CD4-positive, alpha-beta T cell treated with Interleukin-6 for 4 hours (primary cell): ENCODE measurements around the gene MIA2.
A peak's percentile ranks its signal among the peaks of the same experiment; 100 is the strongest.

Source experiments
- DNase-seq: peaks from one replicate; pipeline ENCODE4 v3.0.0-alpha.2; 2020; ENCODE audit warnings: mixed read lengths

The MIA2 gene

DNA sequence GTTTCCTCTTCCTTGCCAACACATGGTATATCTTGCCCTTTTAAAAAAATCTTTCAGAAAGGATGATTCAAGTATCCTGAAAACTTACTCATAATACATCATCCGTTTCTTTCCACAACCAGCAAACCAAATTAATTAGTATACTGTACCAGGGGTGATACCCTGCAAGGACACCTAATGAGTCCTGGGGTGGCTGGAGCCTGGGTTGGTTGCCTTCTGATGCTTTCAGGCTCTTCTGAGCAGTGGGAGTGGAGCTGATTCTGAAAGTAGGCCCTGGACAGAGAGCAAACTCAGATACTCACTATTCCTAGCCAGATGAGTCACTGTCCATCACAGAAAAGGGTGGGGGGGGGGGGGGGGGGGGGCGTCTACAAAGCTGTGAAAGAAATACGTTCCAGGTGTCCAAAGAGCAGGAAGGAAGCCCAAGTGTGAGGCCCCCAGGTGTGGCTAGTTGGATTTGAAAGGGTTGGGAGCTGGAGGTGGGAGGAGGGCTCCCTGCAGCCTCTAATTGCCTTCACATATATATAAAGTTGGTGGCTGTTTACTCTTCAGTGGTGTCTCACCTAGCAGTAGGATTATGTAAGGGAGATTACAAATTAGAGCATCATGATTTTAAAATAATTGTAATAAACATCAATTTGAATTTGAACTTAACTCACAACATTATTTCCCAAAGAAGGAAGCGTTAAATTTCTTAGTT lies 162.0 kb downstream of the MIA2 start:
- no peak for DNase-seq

DNA sequence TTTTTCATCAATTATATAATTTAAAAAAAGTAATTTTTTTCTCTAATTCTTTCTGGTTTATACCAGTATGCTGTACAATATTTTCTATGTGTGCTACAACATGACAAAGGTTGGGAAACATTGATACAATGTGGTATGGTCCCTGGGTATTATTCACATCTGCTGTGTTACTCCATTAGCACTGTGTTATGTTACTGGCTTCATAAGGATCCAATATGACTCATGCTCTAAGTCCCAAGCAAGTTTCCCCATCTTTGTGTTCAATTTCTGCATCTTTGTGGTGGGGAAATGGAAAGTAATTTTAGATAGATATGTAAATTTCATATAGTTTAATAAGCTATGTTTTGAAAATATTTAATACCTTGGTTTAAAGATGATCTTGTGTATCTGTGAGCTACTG lies 162.7 kb downstream of the MIA2 start:
- DNase-seq, result no peak

DNA sequence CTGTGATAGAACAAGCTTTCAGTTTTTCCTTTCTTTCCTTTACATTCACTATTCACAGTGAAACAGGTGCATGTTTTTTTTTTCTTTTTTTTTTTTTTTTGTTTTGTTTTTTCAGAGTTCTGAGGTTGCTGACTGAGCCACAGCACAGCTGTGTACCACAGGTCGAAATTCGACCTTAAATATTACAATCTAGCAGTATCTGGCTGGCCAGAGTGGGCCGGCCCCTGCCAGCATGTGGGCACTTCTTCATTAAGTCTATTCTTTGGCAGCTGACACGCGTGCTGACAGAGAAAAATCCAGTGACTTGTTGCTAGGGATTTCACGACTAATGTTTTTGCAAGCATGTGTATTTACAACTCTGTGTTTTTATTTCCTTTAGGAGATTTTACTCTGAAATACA lies 164.7 kb downstream of the MIA2 start:
- no peak for DNase-seq

DNA sequence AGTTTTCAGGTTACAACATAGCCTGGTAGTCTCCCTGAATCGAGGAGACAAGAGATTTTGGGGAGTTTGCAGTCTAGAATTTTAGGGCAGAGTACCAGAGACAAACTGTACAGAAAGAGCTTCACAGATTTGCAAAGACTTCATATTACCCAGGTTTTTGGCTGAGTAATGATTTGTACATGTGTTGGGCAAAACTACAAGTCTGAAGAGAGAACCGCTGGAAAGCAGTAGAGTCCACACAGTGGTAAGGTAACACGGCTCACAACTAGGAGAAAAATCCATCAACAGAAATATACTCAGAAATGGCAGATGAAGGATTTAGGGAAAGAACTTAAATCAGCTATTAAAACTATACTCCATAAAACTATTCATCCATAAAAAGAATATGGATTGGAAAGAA lies 172.8 kb downstream of the MIA2 start:
- DNase-seq, result no peak

DNA sequence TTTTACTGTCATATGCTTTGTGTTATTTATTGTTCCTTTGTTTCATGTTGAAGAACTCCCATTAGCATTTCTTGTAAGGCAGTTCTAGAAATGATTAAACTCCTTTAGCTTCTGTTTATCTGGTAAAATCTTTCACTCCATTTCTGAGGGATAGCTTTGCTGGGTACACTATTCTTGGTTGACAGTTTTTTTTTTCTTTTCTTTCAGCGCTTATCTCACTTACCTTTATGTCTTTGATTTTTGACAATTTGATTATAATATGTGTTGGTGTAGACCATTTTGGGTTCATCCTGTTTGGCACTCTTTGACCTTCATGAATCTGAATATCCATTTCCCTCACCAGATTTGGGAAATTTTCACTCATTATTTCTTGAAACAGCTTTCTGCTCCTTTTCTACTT lies 182.4 kb downstream of the MIA2 start:
- no peak for DNase-seq

DNA sequence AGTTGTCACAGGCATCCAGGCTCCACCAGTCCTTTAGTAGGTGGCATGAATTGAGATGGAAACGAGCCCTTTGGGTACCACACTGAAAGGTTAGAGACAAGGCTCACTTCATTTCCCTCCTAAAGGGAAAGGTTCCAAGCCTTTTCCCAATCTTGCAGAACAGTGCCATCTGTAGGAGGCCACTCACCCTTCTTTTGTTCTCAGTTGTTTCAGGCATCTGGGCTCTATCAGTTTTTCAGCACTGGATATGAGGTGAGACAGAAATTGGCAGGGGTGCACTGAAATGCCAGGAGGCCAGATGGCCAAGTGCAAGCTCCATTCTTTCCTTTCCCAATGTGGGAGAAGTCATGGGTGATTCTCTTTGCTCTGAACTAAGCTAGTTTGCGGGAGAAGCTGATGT lies 183.3 kb downstream of the MIA2 start:
- DNase-seq, result no peak

DNA sequence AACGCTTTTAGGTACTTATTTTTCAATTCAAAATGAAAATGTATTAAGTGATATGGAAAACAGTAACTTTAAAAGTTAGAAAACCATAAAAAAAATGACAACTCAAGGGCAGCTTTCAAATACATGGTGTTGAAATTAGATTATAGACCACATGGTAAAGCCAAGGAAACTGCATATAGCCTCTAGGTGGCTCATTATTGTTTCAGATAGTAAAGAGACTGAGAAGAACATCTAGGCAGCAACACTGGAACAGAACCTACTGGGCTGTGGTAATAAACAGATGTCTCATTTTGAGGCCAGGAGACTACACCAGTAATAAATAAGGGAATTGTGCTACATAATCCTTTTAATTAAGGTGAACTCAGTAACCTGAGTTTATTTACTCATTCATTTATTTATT lies 185.6 kb downstream of the MIA2 start:
- DNase-seq, result no peak

DNA sequence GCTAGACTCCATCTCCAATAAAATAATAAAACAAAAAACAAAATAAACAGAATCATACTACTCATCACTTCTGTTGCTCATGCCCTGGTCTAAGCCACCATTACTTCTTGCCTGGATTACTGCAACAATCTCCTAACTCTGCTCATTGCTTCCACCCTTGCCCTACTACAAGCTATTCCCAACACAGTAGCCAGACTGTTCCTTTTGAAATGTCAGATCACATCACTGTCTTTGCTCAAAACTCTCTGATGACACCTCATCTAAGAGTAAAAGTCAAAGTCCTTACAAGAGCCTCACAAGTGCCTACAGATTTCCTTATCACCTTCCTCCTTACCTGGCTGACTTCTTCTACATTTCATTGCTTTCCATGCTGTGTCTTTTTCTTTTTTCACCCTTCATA lies 188.5 kb downstream of the MIA2 start:
- no peak for DNase-seq

DNA sequence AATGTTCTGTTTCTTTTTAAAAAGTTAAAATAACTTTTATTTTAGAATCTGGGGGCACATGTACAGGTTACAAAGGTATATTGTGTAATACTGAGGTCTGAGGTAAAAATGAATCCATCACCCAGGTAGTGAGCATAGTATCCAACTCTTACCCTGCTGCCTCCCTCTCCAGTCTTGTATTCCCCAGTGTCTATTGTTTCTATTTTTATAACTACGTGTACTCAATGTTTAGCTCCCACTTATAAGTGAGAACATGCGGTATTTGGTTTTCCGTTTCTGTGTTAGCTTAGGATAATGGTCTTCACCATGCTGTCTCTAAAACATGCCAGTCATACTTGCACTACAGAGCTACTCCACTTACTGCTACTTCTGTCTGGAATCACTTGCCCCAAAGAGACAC lies 190.1 kb downstream of the MIA2 start:
- no peak for DNase-seq

DNA sequence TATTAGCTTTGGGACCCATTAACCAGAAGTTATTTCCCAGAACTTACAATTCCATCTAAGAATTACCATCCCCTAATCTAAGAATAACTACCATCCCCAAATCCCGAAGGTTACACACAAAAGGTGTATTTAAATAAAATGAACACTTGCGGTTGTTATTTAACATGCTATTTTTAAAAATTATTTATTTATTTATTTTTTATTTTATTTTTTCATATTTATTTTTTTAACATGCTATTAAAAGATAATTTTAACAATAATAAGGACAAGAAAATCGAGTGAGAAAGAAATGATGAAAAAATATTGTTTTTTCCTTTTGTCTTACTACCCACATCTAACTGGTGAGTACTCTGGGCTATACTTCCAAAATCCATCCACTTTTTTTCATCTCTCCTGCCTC lies 192.2 kb downstream of the MIA2 start:
- no peak for DNase-seq

DNA sequence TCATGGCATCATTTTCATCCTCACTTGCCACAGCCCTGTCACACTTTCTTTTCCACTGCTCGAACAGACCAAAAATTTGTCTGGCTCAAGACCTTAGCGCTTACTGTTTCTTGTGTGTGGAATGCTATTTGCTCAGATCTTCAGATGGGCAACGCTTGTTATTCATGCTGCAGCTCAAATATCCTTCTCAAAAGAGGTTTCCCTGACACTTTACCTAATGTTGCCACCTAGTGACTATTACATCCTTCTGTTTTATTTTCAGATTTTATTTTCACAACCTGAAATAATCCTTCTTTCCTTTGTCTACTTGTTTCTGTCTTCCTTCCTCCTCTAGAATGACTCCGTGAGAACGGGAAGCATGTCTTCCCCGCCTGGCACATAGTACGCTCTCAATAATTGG lies 192.9 kb downstream of the MIA2 start:
- no peak for DNase-seq

DNA sequence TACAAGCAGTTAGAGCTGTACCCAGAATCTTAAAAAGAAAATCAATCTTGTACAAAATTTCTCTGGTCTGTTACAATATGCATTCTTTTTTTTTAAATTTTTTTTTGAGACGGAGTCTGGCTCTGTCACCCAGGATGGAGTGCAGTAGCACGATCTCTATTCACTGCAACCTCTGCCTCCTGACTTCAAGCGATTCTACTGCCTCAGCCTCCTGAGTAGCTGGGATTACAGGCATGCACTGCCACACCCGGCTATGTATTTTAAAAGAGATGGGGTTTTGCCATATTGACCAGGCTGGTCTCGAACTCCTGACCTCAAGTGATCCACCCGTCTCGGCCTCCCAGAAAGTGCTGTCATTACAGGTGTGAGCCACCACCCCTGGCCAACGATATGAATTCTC lies 194.4 kb downstream of the MIA2 start:
- no peak for DNase-seq

DNA sequence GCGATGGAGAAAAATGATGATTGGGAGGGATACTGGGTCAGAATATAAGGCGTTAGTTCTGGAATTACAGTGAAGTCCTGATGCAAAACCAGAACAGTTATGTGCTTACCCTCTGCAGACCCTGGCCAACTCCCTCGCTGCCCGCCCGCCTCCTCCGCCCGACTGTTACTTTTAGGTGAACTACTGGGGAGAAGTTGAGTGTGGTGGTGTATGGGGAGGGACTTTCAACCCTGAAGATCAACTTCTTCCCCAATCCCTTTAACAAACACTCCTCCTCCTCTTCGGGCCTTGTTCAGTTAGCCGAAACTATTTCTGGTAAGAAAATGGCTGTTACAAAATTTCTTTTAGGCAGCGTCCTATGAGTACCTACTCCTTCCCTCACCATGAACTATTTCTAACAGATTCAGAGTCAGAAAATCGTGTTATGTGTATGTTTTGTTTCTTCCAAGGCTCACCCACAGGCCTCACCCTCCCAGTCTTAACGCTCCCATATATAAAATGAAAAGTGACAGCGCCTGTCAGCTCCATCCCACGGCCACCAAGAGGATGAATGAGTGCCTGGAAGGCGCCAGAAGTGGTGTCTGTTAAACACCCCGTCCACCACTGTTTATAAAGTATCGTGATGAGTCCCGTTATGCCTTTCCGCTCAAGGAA lies 197.2 kb downstream of the MIA2 start:
- no peak for DNase-seq

DNA sequence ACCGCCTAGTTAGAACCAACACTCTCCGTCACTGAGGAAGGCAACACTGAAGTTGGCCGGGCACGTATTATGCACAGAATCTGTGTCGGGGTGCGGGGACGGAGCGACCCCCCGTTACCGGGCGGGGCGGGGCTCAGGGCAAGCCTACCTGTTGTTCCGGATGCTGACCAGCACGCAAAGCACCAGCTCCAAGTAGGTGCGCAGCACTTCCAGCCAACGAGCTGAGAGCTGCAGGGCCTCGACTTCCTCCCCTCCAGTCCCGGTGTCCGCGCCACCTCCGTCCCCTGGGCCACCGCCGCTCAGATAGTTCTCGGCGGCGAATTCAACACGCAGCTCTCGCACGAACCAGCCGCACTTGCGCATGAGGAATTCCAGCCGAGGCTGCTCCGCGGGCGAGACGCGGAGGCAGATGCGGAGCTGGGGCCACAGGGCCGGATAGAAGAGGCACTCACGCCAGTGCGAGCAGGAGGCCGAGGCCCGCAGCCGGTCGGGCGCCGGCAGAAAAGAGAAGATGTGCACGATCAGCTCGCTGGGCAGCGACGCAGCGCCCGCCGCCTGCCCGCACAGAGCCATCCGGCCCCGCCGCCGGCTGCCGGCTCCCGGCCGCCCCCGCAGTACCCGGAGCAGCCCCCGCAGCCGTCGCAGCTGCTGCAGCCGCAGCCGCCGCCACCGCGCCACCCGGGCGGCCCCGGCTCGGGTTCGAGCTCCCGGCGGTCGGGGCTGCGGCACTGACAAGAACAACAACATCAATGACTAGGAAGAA lies 197.9 kb downstream of the MIA2 start:
- DNase-seq, result peak; percentile 59

DNA sequence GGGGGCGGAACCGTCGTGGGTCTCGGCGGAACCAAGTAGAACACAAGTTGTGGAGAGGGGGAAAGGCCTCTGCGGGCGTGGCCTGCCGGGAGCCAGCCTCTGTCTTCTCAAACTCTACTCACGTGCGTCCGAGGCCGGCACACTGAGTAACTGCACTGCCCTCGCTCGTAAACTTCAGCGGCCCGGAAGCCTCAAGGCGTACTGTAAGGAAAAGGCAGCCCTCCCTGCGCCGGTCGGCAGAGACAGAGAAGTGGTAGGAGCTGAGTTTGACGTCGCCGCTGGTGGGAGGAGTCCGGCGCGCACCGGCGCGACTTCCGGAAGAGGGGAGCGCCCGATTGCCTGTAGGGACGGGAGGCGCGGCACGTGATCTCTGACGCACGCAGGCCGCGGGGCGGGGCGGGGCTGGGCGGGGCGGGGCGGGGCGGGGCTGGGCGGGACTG lies 198.5 kb downstream of the MIA2 start, which contains the start of gene FBXO33:
TSS of gene FBXO33 (minus strand) at position 255 of the 440 bp plus-strand sequence. CDS start 271 bp downstream, outside the sequence.
- DNase-seq, result peak; percentile 97

DNA sequence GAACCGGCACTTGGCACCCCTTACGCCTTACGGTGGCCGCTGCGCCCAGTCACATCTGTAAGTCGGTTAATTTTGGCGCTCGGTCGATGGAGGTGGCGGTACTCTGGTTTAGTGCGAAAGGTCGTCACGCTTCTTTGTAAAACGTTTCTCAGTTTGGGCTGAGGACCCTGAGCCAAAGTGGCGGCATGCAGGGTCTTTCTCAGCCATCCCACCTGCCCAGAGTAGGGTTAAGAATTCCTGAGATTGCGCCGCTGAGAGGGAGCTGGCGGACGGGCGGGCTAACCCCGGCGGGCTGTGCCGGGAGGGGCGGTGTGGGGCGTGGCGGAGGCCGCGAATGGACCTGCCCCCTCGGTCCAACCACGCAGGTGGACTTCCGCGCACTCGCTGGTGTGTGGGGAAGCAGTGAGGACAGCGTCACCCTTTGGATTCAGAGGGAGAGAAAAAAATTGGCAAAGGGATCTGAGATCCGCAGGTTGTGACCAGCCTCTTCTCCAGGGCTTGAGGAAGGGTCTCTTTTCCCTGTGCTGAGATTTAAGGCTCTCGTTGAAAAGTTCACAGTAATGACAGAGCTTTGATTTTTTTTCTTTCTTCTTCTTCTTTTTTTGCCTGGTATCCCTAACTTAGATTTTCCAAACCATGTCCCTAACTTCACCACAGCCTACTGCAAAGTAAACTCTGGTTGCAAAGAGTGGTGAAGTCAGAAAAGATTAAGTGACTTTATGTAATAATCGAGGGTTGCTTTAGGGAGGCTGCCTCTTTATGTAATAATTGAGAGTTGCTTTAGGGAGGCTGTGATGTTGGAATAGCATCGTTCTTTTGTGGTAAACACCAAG lies 199.1 kb downstream of the MIA2 start:
- peak; percentile 80 for DNase-seq

DNA sequence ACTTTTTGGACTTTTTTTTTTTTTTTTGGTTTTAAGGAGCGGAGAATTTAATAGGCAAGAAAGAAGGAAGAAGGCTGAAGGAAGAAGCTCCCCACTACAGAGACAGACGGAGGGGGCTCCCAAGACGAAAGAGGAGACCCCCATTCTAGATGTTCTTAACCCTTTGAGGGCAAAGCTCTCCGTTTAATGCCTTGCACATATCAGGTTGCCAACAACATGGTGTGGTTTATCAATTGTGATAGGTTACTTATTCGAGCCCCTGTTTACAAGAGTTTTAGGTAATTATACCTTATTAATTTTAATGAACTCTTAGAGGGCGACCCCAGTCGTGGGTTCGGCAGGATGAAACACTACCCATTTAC lies 199.7 kb downstream of the MIA2 start:
- DNase-seq, result no peak

DNA sequence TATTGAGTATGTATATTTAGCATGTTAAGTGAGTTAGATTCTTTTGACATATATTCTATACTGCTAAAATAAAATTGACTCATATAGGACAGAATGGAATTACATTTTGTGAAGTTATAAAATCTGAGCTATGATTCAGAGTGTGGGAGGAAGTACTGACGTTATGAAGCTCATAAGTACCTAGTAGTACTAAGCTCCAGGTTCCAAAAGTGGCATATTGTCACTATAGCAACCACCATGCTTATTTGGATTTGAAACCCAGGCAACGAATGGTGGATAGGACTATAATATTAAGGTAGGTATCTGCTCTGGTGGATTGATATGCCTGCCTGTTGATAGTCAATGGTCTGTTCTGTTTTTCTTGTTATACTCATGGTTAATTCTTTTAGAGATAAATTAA lies 200.7 kb downstream of the MIA2 start:
- no peak for DNase-seq

DNA sequence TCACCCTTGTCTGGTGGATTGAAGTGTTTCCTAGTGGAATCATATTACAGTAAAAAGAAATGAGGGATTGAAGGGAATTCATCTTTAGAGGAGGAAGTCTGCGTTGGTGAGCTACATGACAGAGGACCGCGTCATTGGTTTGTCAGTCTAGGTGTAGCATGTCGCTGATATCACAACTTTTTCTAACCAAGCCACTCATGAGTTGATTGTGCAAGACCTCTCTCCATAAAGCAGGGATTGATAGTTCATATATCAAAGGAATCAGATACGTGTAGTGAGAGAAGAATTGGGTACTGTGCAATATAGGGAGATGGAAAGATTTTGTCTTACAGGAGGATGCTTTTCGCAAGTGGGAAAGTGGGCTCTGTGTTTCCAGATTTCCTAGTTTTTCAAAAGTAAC lies 201.5 kb downstream of the MIA2 start:
- no peak for DNase-seq
